Pancreas (tissue), 10 donors: ENCODE results near the gene MYO7B. TPM values are rescaled to one million over a fixed set of nuclear protein-coding genes. Genes with fewer than 3 reads are reported as not detected.
A peak's percentile ranks its signal among the peaks of the same experiment; 100 is the strongest.

Experiments used
- ATAC-seq, 4 donors: fragments of 200-7000 bp; cut with Tn5 transposase; one replicate each; pipeline versions ENCODE4 v1.8.0 to v1.9.1; 2020; ENCODE audit warnings: mild to moderate bottlenecking in 4 of 4, moderate library complexity in 4 of 4
- DNase-seq, 6 donors: peaks; one replicate each; pipeline ENCODE4 v3.0.0-alpha.2; 2020
- FAIRE-seq: peaks from 2 replicates; lab custom pipeline; 2012; peaks lifted over from hg19 to GRCh38; lab: Jason Lieb, UNC
- H3K27ac ChIP-seq, 4 donors: fragments of 200-600 bp; sonication (generic); 1 replicate in 3 of 4; 2 replicates in 1 of 4; pipeline versions ENCODE4 v1.5.0 to v1.8.0; 2020
- H3K27me3 ChIP-seq, 4 donors: fragments of 200-600 bp; one replicate each; pipeline ENCODE4 v1.8.0; 2021
- H3K36me3 ChIP-seq, 3 donors: fragments of 200-600 bp; sonication (generic) in 1 of 3; one replicate each; pipeline versions ENCODE4 v1.5.0 to v1.8.0; 2020 to 2021
- H3K4me1 ChIP-seq, 3 donors: fragments of 200-600 bp; one replicate each; pipeline ENCODE4 v1.8.0; 2021
- H3K4me3 ChIP-seq, 4 donors: fragments of 200-600 bp; sonication (generic) in 2 of 4; one replicate each; pipeline versions ENCODE4 v1.5.0 to v1.8.0; 2020 to 2021
- H3K9me3 ChIP-seq, 4 donors: fragments of 200-600 bp; one replicate each; pipeline ENCODE4 v1.8.0; 2021
- WGBS, 2 donors: extraction: QIAGEN DNeasy Blood & Tissue Kit; methylation state at CpG; one replicate each; pipeline ENCODE4 v1.1.7; 2013; 5-methylcytosine and 5-hydroxymethylcytosine counted together
- intact Hi-C, 3 donors: fragments of 100-400 bp; cut with DNase I; formaldehyde crosslinking; loops; one replicate each; pipeline versions ENCODE4 v1.11.1 to v1.14.2; 2022
- polyA plus RNA-seq, 2 donors: library from polyadenylated mRNA; stranded (reverse); fragments of 200-250 nt; gene quantifications; one replicate each; pipeline ENCODE4 v1.2.3, GENCODE V29; 2013
- total RNA-seq, 6 donors: library from RNA; stranded (reverse); fragmentation: NEBNext Ultra II Directional in 4 of 6; extraction: Animal tissue kit (Norgen Biotek cat#: 25700) in 4 of 6; gene quantifications; one replicate each; pipeline versions ENCODE4 v1.2.1 to v1.2.4, GENCODE V29; 2021 to 2023
- TF ChIP-seq, protein P1 (sequence below), 4 donors: fragments of 200-600 bp; sonication (generic) in 3 of 4; IDR thresholded peaks; one replicate each; pipeline versions ENCODE4 v1.5.0 to v1.8.0; 2021; ENCODE audit warnings: antibody characterized with exemption in 4 of 4
- donor health status: healthy with polysubstance abuse.
- donor health status: DM: no; HTN: no; CAD: no; lungs with moderate emphysema.
- donor health status: DM: no; HTN: no; CAD: no.
- donor health status: control.
- donor health status: control.
- donor health status: Bipolar disorder and iron deficiency.
- donor health status: DM: yes; HTN: yes; CAD: no.
- donor health status: DM: no; HTN: no; CAD: no.
- donor health status: DM: no; HTN: no; CAD: no.
- donor health status: DM: yes; HTN: yes; CAD: no.

Gene MYO7B
- total and polyA plus RNA-seq, 8 donors = 0.12 to 1.5 (median 0.83) TPM

DNA sequence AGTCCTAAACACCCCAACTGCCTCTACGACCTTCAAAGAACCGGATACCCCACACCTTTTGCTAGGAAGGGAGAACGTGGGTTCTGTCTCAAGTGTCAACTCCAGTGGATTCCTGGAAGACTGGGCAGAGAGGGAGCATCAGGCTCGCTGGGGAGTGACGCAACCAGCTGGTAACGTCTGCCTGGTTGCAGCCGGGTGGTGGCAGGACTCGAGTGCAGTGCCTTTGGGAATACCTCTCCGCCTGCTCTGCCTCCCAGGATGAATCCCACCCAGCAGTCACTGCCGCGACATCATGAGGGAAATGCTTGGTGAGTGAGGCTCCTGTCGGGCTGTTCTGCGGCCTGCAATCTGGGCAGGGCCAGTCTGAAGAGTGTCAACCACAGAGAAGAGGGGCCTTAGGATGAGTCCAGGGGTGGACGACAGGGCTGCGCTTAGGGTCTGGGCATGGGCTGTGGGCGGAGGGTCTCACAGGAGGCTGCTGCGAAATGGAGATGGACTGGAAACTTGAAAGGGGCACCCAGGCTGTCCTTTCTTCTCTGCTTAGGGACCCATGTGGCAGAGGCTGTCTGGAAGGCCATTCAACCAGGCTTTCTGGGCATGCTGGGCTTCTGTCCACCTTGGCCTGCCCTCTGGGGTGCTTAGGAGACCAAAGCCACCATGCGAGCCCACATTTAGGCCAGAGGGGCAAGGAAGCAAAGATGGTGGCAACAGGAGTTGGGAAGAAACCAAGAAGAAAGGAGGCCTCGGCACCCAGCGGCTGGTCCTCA, 123.3 kb downstream of the MYO7B start:
- FAIRE-seq (no peak), DNase-seq (no peak)

DNA sequence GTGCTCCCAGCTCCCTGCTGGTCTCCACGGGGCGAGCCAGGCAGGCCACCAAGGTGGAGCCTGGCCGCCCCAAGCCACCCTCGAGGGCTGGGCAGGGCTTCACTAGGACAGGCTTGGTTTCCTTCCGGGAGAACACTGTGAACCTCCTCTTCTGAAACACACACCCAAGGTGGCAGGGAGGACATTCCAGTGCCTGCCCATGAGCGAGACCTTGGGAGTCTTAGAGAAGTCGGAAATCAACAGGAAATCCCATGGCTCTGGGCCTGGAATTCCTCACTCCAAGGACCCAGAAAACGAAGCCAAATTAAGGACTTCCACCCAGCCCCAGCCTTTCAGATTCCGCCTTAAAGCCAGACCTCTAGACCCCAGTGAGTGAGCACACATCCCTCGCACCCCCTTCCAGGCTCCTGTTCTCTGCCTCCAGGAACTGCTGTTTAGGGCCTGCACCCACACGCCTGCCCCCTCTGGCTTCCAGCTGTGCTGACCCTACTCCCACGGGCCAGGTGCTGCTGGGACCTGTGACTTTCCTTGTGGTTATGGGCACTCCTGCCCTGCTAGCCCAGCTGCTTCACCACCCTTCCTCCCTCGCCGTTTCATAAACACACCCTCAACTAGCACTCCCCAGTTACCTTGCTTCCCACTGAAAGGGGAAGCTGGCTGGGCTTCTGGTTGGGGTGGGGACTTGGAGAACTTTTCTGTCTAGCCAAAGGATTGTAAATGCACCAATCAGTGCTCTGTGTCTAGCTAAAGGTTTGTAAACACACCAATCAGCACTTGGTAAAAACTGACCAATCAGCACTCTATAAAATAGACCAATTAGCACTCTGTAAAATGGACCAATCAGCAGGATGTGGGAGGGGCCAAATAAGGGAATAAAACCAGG, 124.2 kb downstream of the MYO7B start:
- Histone ChIP-seq H3K4me1 (no peaks in the 10 kb centered on the region), H3K9me3 (no peaks in the 10 kb centered on the region), H3K27me3 (peaks cover 0 to 3% (median 0%) of the 10 kb centered on the region in 4 donors), H3K36me3 (no peaks in the 10 kb centered on the region), H3K27ac (no peak overlapping the region), H3K4me3 (no peak overlapping the region)
- TF ChIP-seq, protein P1, sequence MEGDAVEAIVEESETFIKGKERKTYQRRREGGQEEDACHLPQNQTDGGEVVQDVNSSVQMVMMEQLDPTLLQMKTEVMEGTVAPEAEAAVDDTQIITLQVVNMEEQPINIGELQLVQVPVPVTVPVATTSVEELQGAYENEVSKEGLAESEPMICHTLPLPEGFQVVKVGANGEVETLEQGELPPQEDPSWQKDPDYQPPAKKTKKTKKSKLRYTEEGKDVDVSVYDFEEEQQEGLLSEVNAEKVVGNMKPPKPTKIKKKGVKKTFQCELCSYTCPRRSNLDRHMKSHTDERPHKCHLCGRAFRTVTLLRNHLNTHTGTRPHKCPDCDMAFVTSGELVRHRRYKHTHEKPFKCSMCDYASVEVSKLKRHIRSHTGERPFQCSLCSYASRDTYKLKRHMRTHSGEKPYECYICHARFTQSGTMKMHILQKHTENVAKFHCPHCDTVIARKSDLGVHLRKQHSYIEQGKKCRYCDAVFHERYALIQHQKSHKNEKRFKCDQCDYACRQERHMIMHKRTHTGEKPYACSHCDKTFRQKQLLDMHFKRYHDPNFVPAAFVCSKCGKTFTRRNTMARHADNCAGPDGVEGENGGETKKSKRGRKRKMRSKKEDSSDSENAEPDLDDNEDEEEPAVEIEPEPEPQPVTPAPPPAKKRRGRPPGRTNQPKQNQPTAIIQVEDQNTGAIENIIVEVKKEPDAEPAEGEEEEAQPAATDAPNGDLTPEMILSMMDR (IDR thresholded peaks at IDR 0.05) = no peak
- DNase-seq = no peak
- no peak for FAIRE-seq
- 71 to 76% methylated on average over 14 of the region's 14 CpGs for WGBS, 2 donors
- intact Hi-C loops = no loop called here
- ATAC-seq = no peak

More for the DNA sequence above, 123.3 kb downstream of the MYO7B start:
- H3K36me3 ChIP-seq = no peaks in the 10 kb centered on the region
- no peak for ATAC-seq
- intact Hi-C loops = no loop called here
- H3K9me3 ChIP-seq = no peaks in the 10 kb centered on the region
- H3K4me1 ChIP-seq = no peaks in the 10 kb centered on the region
- 84 to 86% methylated on average over 20 of the region's 20 CpGs for WGBS, 2 donors
- H3K27ac ChIP-seq = no peak overlapping the region
- peaks cover 0 to 3% (median 0%) of the 10 kb centered on the region in 4 donors for H3K27me3 ChIP-seq
- TF ChIP-seq, protein P1 (IDR thresholded peaks at IDR 0.05) = no peak
- H3K4me3 ChIP-seq = no peak overlapping the region

DNA sequence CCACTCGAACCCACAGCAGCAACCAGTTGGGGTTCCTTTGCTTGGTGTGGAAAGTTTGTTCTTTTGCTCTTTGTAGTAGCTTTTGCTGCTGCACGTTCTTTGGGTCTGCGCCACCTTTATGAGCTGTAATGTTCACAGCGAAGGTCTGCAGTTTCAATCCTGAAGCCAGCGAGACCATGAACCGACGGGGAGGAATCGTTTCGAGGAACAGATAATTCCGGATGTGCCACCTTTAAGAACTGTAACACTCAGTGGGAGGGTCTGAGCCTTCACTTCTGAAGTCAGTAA, 124.8 kb downstream of the MYO7B start:
- TF ChIP-seq, protein P1 (IDR thresholded peaks at IDR 0.05) = no peak
- no peak for FAIRE-seq
- Histone ChIP-seq H3K27ac (no peak overlapping the region), H3K4me3 (no peak overlapping the region), H3K36me3 (no peaks in the 10 kb centered on the region), H3K9me3 (no peaks in the 10 kb centered on the region), H3K27me3 (peaks cover 0 to 3% (median 0%) of the 10 kb centered on the region in 4 donors), H3K4me1 (no peaks in the 10 kb centered on the region)
- DNase-seq = no peak
- no peak for ATAC-seq
- 83 to 89% methylated on average over 10 of the region's 10 CpGs for WGBS, 2 donors
- intact Hi-C loops = no loop called here

DNA sequence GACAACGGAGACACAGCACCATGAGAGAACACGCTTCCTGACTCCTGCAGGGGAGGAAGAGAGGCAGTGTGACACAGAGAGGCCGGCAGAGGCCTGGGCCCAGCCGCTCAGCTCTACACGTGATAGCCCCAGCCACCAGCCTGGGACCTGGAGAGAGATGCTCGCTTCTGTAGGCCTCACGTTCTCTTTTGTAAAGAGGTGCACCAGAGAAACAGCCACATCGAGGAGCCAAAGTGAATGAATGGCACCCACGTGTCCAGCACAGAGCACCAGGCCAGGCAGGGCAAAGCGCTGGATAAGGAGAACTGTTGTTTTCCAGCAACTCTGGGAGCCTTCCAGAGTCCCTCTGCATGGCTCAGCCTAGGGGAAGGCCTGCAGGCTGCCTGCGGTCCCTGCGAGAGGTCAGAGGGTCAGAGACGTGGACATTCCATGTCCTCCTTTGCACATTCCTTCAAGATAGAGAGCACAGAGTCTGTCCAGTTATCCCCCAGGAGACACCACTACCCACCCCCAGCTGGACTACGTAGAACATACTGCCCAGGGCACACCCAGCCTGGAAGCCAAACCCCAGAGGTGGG, 125.7 kb downstream of the MYO7B start:
- no peak overlapping the region for H3K4me3 ChIP-seq
- H3K27me3 ChIP-seq = peaks cover 0 to 3% (median 0%) of the 10 kb centered on the region in 4 donors
- DNase-seq = peak in 1 of 6 donors; percentile 33
- FAIRE-seq = no peak
- no peaks in the 10 kb centered on the region for H3K9me3 ChIP-seq
- WGBS, 2 donors = 82 to 86% methylated on average over 14 of the region's 14 CpGs
- no peaks in the 10 kb centered on the region for H3K36me3 ChIP-seq
- intact Hi-C loops = no loop called here
- no peaks in the 10 kb centered on the region for H3K4me1 ChIP-seq
- H3K27ac ChIP-seq = no peak overlapping the region
- TF ChIP-seq, protein P1 (IDR thresholded peaks at IDR 0.05) = no peak
- ATAC-seq = peak in 1 of 4 donors; percentile 9
